ENCODE data around the gene SF3B4.

DNA sequence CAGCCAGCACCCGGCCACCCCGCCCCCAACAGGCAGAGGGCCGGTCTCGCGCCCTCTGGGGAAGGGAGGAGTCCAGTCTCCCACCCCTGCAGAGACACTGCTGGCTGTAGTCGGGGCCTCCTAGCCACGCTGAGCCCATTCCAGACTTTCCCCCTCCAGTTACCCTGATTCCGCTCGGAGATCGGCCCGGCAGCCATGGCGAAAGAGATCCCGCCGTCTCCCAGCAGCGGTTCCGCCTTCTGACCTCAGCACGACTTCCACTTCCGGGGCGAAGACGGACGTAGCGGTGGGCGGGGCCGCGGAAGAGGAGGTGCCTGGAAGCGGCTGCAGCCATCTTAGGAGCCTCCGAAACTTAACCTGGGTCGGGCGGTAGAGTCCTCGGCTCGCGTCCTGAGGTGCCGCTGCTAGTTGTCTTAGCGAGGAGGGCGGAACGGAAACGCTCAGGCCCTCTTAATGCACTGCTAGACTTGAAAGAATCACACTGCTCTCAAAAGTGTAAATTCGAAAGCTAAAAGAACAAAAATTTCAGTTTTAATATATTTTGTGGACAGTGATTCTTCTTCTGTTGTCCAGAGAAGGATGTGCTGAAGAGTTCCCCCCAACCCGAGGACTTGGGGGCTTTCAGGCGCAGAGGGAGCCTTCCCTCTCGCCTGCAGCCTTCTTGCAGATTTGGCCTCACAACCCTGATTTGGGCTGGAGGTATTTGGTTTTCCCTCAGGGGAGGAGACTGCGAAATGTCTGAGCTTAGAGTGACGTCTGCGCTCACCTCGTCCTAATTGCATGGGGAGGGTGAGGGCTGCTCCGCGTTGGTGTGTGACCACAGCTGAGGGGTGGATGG lies at the start of gene SF3B4:
- TF ChIP-seq, protein P1, sequence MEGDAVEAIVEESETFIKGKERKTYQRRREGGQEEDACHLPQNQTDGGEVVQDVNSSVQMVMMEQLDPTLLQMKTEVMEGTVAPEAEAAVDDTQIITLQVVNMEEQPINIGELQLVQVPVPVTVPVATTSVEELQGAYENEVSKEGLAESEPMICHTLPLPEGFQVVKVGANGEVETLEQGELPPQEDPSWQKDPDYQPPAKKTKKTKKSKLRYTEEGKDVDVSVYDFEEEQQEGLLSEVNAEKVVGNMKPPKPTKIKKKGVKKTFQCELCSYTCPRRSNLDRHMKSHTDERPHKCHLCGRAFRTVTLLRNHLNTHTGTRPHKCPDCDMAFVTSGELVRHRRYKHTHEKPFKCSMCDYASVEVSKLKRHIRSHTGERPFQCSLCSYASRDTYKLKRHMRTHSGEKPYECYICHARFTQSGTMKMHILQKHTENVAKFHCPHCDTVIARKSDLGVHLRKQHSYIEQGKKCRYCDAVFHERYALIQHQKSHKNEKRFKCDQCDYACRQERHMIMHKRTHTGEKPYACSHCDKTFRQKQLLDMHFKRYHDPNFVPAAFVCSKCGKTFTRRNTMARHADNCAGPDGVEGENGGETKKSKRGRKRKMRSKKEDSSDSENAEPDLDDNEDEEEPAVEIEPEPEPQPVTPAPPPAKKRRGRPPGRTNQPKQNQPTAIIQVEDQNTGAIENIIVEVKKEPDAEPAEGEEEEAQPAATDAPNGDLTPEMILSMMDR (IDR thresholded peaks at IDR 0.05; ENCODE audit: low read depth, low read length, poor library complexity, severe bottlenecking) = no peak
- no peak for TF ChIP-seq EZH2phosphoT487 (IDR thresholded peaks at IDR 0.05; ENCODE audit: borderline replicate concordance, low read length)
